Activated T-helper 9 cell treated with anti-CD3 and anti-CD28 coated beads, Interleukin-2, amount 50 U/mL, for 16 hours (primary cell): ENCODE measurements around the gene PCA3.

Experiments
- DNase-seq: peaks from one replicate; pipeline ENCODE4 v3.0.0-alpha.2; 2020; ENCODE audit warnings: low read depth

The PCA3 gene

GRCh38 chr9:76827296-76828080 lies 63.2 kb downstream of the PCA3 start:
- DNase-seq: no peak

GRCh38 chr9:76828447-76828846 lies 64.2 kb downstream of the PCA3 start:
- DNase-seq: no peak

- no peak for DNase-seq
These were observed 71.5 kb downstream of the PCA3 start for GRCh38 chr9:76835571-76836283.
